Thyroid gland (tissue), 4 donors: ENCODE data around the gene CLTA. TPM values are rescaled to one million over a fixed set of nuclear protein-coding genes. Genes with fewer than 3 reads are reported as not detected.
"Not testable (repeated sequence)": the region's sequence is repeated elsewhere in the genome, so short reads cannot be mapped to it uniquely, and the experiment has no call there.

ENCODE experiments used
- DNase-seq, 2 donors: peaks; one replicate each; pipeline ENCODE4 v3.0.0-alpha.2; 2019
- H3K27ac ChIP-seq, 3 donors: fragments of 200-600 bp; sonication (generic); 1 replicate in 2 of 3; 2 replicates in 1 of 3; pipeline ENCODE4 v1.5.1; 2016 to 2019; ENCODE audit warnings: mild to moderate bottlenecking in 1 of 3, moderate library complexity in 1 of 3
- H3K27me3 ChIP-seq: fragments of 200-600 bp; sonication (generic); one replicate; pipeline ENCODE4 v1.5.1; 2019
- H3K36me3 ChIP-seq, 2 donors: fragments of 200-600 bp; sonication (generic); one replicate each; pipeline ENCODE4 v1.5.1; 2016 to 2019
- H3K4me1 ChIP-seq, 2 donors: fragments of 200-600 bp; sonication (generic); one replicate each; pipeline ENCODE4 v1.5.1; 2017 to 2019
- H3K4me3 ChIP-seq, 3 donors: fragments of 200-600 bp; sonication (generic); replicated peaks in 1 of 3; 1 replicate in 2 of 3; 2 replicates in 1 of 3; pipeline ENCODE4 v1.5.1; 2016; ENCODE audit warnings: mild to moderate bottlenecking in 1 of 3
- H3K9me3 ChIP-seq: fragments of 200-600 bp; sonication (generic); one replicate; pipeline ENCODE4 v1.5.1; 2017
- CTCF ChIP-seq, 6 experiments: fragments of 200-600 bp in 3 of 6; fragments of 450-650 bp in 3 of 6; sonication (generic) in 3 of 6; IDR thresholded peaks; one replicate each; pipeline ENCODE4 v1.5.1; 2016 to 2019; ENCODE audit warnings: antibody characterized with exemption in 6 of 6, mild to moderate bottlenecking in 2 of 6, inconsistent platforms in 1 of 6, moderate library complexity in 1 of 6
- POLR2A ChIP-seq, 2 donors: fragments of 450-650 bp; IDR thresholded peaks; one replicate each; pipeline ENCODE4 v1.6.1; 2017; ENCODE audit warnings: antibody characterized with exemption in 2 of 2, mild to moderate bottlenecking in 2 of 2, moderate library complexity in 1 of 2
- WGBS, 2 donors: methylation state at CpG; one replicate each; pipeline ENCODE4 v1.1.5; 2017; 5-methylcytosine and 5-hydroxymethylcytosine counted together
- intact Hi-C: fragments of 100-400 bp; cut with DNase I; formaldehyde crosslinking; loops from one replicate; pipeline ENCODE4 v1.15.1; 2023
- total RNA-seq, 4 donors: library from RNA; depleted of rRNA; stranded (reverse); fragments of >200 nt; gene quantifications; one replicate each; pipeline ENCODE4 v1.2.3, GENCODE V29; 2016

Gene CLTA
- total RNA-seq, 4 donors from 2014 or later = 215 to 373 (median 259) TPM

GRCh38 chr9:36222449-36222848 is 31.7 kb downstream of the CLTA start:
- TF ChIP-seq POLR2A (IDR thresholded peaks at IDR 0.05) (no peak), CTCF (IDR thresholded peaks at IDR 0.05) (no peak)

GRCh38 chr9:36237230-36237629 is 46.5 kb downstream of the CLTA start:
- Histone ChIP-seq H3K27me3 (no peaks in the 10 kb centered on the region), H3K9me3 (no peaks in the 10 kb centered on the region), H3K36me3 (peaks cover 5 to 10% of the 10 kb centered on the region in 2 donors), H3K4me1 (no peaks in the 10 kb centered on the region), H3K27ac (no peak overlapping the region), H3K4me3 (no peak overlapping the region)
- 95 to 97% methylated on average over 3 of the region's 3 CpGs for WGBS, 2 donors
- TF ChIP-seq POLR2A (IDR thresholded peaks at IDR 0.05) (no peak), CTCF (IDR thresholded peaks at IDR 0.05) (no peak)
- intact Hi-C loops = no loop called here
- no peak for DNase-seq

More at GRCh38 chr9:36222449-36222848, 31.7 kb downstream of the CLTA start:
- Histone ChIP-seq H3K9me3 (no peaks in the 10 kb centered on the region), H3K27me3 (no peaks in the 10 kb centered on the region), H3K4me1 (peaks cover 3 to 12% of the 10 kb centered on the region in 2 donors), H3K27ac (no peak overlapping the region), H3K4me3 (no peak overlapping the region), H3K36me3 (peaks cover 36 to 53% of the 10 kb centered on the region in 2 donors)
- WGBS, 2 donors = 95 to 100% methylated on average over 1 of the region's 1 CpG
- intact Hi-C loops = no loop called here
- DNase-seq = no peak

GRCh38 chr9:36239205-36239604 is 48.5 kb downstream of the CLTA start:
- H3K27ac ChIP-seq, H3K36me3 ChIP-seq, DNase-seq, H3K27me3 ChIP-seq, H3K4me3 ChIP-seq, intact Hi-C loops, H3K9me3 ChIP-seq, H3K4me1 ChIP-seq: not testable (repeated sequence)
- WGBS, 2 donors = 99% methylated on average over 7 of the region's 7 CpGs

GRCh38 chr9:36239675-36240074 is 49.0 kb downstream of the CLTA start:
- H3K9me3 ChIP-seq, H3K27ac ChIP-seq, H3K36me3 ChIP-seq, intact Hi-C loops, H3K27me3 ChIP-seq, H3K4me3 ChIP-seq, DNase-seq, H3K4me1 ChIP-seq: not testable (repeated sequence)
- WGBS, 2 donors = 95 to 99% methylated on average over 3 of the region's 3 CpGs

GRCh38 chr9:36245906-36246305 is 55.2 kb downstream of the CLTA start:
- Histone ChIP-seq H3K4me3 (no peak overlapping the region), H3K27ac (no peak overlapping the region), H3K27me3 (no peaks in the 10 kb centered on the region), H3K9me3 (no peaks in the 10 kb centered on the region), H3K4me1 (no peaks in the 10 kb centered on the region), H3K36me3 (peaks cover 0 to 7% of the 10 kb centered on the region in 2 donors)
- no peak for DNase-seq
- intact Hi-C loops = no loop called here
- WGBS, 2 donors = 95 to 99% methylated on average over 6 of the region's 6 CpGs
- TF ChIP-seq CTCF (IDR thresholded peaks at IDR 0.05) (no peak), POLR2A (IDR thresholded peaks at IDR 0.05) (no peak)

- Histone ChIP-seq H3K9me3 (no peaks in the 10 kb centered on the region), H3K27ac (no peak overlapping the region), H3K36me3 (peaks cover 0 to 7% of the 10 kb centered on the region in 2 donors), H3K27me3 (no peaks in the 10 kb centered on the region), H3K4me1 (no peaks in the 10 kb centered on the region), H3K4me3 (no peak overlapping the region)
- no peak for DNase-seq
- TF ChIP-seq POLR2A (IDR thresholded peaks at IDR 0.05) (no peak), CTCF (IDR thresholded peaks at IDR 0.05) (no peak)
- WGBS, 2 donors = 88 to 91% methylated on average over 3 of the region's 3 CpGs
- intact Hi-C loops = no loop called here
Observed at GRCh38 chr9:36247356-36247755, 56.6 kb downstream of the CLTA start.
